ENCODE data around the gene RNF4.

RNF4 gene

GRCh38 chr4:2480649-2481048 is 11.7 kb downstream of the RNF4 start:
- in situ Hi-C loops (cut with HindIII; ENCODE audit: low pct_ligation_motif_present, low pct_unique_long_range_greater_than_20kb, low sequenced_read_pairs) = no loop called here
- no peak for DNase-seq

- in situ Hi-C loops (cut with HindIII; ENCODE audit: low pct_ligation_motif_present, low pct_unique_long_range_greater_than_20kb, low sequenced_read_pairs) = no loop called here
- DNase-seq = no peak
Measured at GRCh38 chr4:2482192-2482591, 13.3 kb downstream of the RNF4 start.

- DNase-seq = no peak
- in situ Hi-C loops (cut with HindIII; ENCODE audit: low pct_ligation_motif_present, low pct_unique_long_range_greater_than_20kb, low sequenced_read_pairs) = no loop called here
Measured at GRCh38 chr4:2482693-2483092, 13.8 kb downstream of the RNF4 start.

- in situ Hi-C loops (cut with HindIII; ENCODE audit: low pct_ligation_motif_present, low pct_unique_long_range_greater_than_20kb, low sequenced_read_pairs) = no loop called here
- DNase-seq = no peak
Measured at GRCh38 chr4:2483237-2483636, 14.3 kb downstream of the RNF4 start.

- in situ Hi-C loops (cut with HindIII; ENCODE audit: low pct_ligation_motif_present, low pct_unique_long_range_greater_than_20kb, low sequenced_read_pairs) = no loop called here
- DNase-seq = no peak
Measured at GRCh38 chr4:2484185-2484584, 15.3 kb downstream of the RNF4 start.

- in situ Hi-C loops (cut with HindIII; ENCODE audit: low pct_ligation_motif_present, low pct_unique_long_range_greater_than_20kb, low sequenced_read_pairs) = no loop called here
- no peak for DNase-seq
Measured at GRCh38 chr4:2484993-2485392, 16.1 kb downstream of the RNF4 start.

- in situ Hi-C loops (cut with HindIII; ENCODE audit: low pct_ligation_motif_present, low pct_unique_long_range_greater_than_20kb, low sequenced_read_pairs) = no loop called here
- DNase-seq = no peak
Measured at GRCh38 chr4:2485956-2486355, 17.1 kb downstream of the RNF4 start.

- in situ Hi-C loops (cut with HindIII; ENCODE audit: low pct_ligation_motif_present, low pct_unique_long_range_greater_than_20kb, low sequenced_read_pairs) = no loop called here
- DNase-seq = no peak
Measured at GRCh38 chr4:2486981-2487380, 18.1 kb downstream of the RNF4 start.

- DNase-seq = no peak
- in situ Hi-C loops (cut with HindIII; ENCODE audit: low pct_ligation_motif_present, low pct_unique_long_range_greater_than_20kb, low sequenced_read_pairs) = no loop called here
Measured at GRCh38 chr4:2487632-2488031, 18.7 kb downstream of the RNF4 start.

GRCh38 chr4:2489081-2489805 is 20.3 kb downstream of the RNF4 start:
- in situ Hi-C loops (cut with HindIII; ENCODE audit: low pct_ligation_motif_present, low pct_unique_long_range_greater_than_20kb, low sequenced_read_pairs) = no loop called here
- no peak for DNase-seq

- in situ Hi-C loops (cut with HindIII; ENCODE audit: low pct_ligation_motif_present, low pct_unique_long_range_greater_than_20kb, low sequenced_read_pairs) = no loop called here
- no peak for DNase-seq
Measured at GRCh38 chr4:2489841-2490552, 21.1 kb downstream of the RNF4 start.

- in situ Hi-C loops (cut with HindIII; ENCODE audit: low pct_ligation_motif_present, low pct_unique_long_range_greater_than_20kb, low sequenced_read_pairs) = no loop called here
- no peak for DNase-seq
Measured at GRCh38 chr4:2492970-2493369, 24.1 kb downstream of the RNF4 start.

GRCh38 chr4:2494992-2495391 is 26.1 kb downstream of the RNF4 start:
- no peak for DNase-seq
- in situ Hi-C loops (cut with HindIII; ENCODE audit: low pct_ligation_motif_present, low pct_unique_long_range_greater_than_20kb, low sequenced_read_pairs) = no loop called here

GRCh38 chr4:2497324-2497723 is 28.4 kb downstream of the RNF4 start:
- DNase-seq = no peak

GRCh38 chr4:2497931-2498330 is 29.0 kb downstream of the RNF4 start:
- in situ Hi-C loops (cut with HindIII; ENCODE audit: low pct_ligation_motif_present, low pct_unique_long_range_greater_than_20kb, low sequenced_read_pairs) = no loop called here
- no peak for DNase-seq

More at GRCh38 chr4:2497324-2497723, 28.4 kb downstream of the RNF4 start:
- in situ Hi-C loops (cut with HindIII; ENCODE audit: low pct_ligation_motif_present, low pct_unique_long_range_greater_than_20kb, low sequenced_read_pairs) = no loop called here

- DNase-seq = no peak
- in situ Hi-C loops (cut with HindIII; ENCODE audit: low pct_ligation_motif_present, low pct_unique_long_range_greater_than_20kb, low sequenced_read_pairs) = no loop called here
Measured at GRCh38 chr4:2500547-2500946, 31.6 kb downstream of the RNF4 start.

- in situ Hi-C loops (cut with HindIII; ENCODE audit: low pct_ligation_motif_present, low pct_unique_long_range_greater_than_20kb, low sequenced_read_pairs) = no loop called here
- DNase-seq = no peak
Measured at GRCh38 chr4:2501034-2501594, 32.2 kb downstream of the RNF4 start.

GRCh38 chr4:2503809-2504208 is 34.9 kb downstream of the RNF4 start:
- DNase-seq = no peak
- in situ Hi-C loops (cut with HindIII; ENCODE audit: low pct_ligation_motif_present, low pct_unique_long_range_greater_than_20kb, low sequenced_read_pairs) = no loop called here

- DNase-seq = no peak
- in situ Hi-C loops (cut with HindIII; ENCODE audit: low pct_ligation_motif_present, low pct_unique_long_range_greater_than_20kb, low sequenced_read_pairs) = no loop called here
Measured at GRCh38 chr4:2507259-2507658, 38.4 kb downstream of the RNF4 start.

GRCh38 chr4:2507855-2508254 is 38.9 kb downstream of the RNF4 start:
- no peak for DNase-seq
- in situ Hi-C loops (cut with HindIII; ENCODE audit: low pct_ligation_motif_present, low pct_unique_long_range_greater_than_20kb, low sequenced_read_pairs) = no loop called here

All from ACHN (cell line).